Peyer's patch (tissue), 4 donors: ENCODE measurements around the gene IL3RA.

Experiments used
- POLR2A ChIP-seq, 2 donors: fragments of 450-650 bp; IDR thresholded peaks; one replicate each; pipeline ENCODE4 v1.5.1; 2017; ENCODE audit warnings: antibody characterized with exemption in 2 of 2, mild to moderate bottlenecking in 2 of 2, moderate library complexity in 2 of 2
- TF ChIP-seq, protein P1 (sequence below), 6 experiments: fragments of 450-650 bp in 4 of 6; fragments of 200-600 bp in 2 of 6; sonication (generic) in 1 of 6; IDR thresholded peaks; one replicate each; pipeline ENCODE4 v1.5.1; 2017 to 2019; ENCODE audit warnings: antibody characterized with exemption in 6 of 6, mild to moderate bottlenecking in 3 of 6, moderate library complexity in 1 of 6

GRCh38 chrX:1354036-1355019 is 17.7 kb downstream of the IL3RA start:
- TF ChIP-seq, protein P1, sequence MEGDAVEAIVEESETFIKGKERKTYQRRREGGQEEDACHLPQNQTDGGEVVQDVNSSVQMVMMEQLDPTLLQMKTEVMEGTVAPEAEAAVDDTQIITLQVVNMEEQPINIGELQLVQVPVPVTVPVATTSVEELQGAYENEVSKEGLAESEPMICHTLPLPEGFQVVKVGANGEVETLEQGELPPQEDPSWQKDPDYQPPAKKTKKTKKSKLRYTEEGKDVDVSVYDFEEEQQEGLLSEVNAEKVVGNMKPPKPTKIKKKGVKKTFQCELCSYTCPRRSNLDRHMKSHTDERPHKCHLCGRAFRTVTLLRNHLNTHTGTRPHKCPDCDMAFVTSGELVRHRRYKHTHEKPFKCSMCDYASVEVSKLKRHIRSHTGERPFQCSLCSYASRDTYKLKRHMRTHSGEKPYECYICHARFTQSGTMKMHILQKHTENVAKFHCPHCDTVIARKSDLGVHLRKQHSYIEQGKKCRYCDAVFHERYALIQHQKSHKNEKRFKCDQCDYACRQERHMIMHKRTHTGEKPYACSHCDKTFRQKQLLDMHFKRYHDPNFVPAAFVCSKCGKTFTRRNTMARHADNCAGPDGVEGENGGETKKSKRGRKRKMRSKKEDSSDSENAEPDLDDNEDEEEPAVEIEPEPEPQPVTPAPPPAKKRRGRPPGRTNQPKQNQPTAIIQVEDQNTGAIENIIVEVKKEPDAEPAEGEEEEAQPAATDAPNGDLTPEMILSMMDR (IDR thresholded peaks at IDR 0.05): no peak
- no peak for TF ChIP-seq POLR2A (IDR thresholded peaks at IDR 0.05)
